ENCODE measurements around the gene TAB2.

GRCh38 chr6:149271348-149272340, 45.9 kb upstream of the TAB2 start:
- no peak for TF ChIP-seq RAD21 (IDR thresholded peaks at IDR 0.05; ENCODE audit: low read depth)
- no peak for TF ChIP-seq EGR1 (IDR thresholded peaks at IDR 0.05)

Data from Ishikawa (cell line).